ENCODE data around the gene FIZ1. TPM values are rescaled to one million over a fixed set of nuclear protein-coding genes. Genes with fewer than 3 reads are reported as not detected.

FIZ1 gene
- total RNA-seq, 1 donor from 2014 or later: 19.1 TPM

DNA sequence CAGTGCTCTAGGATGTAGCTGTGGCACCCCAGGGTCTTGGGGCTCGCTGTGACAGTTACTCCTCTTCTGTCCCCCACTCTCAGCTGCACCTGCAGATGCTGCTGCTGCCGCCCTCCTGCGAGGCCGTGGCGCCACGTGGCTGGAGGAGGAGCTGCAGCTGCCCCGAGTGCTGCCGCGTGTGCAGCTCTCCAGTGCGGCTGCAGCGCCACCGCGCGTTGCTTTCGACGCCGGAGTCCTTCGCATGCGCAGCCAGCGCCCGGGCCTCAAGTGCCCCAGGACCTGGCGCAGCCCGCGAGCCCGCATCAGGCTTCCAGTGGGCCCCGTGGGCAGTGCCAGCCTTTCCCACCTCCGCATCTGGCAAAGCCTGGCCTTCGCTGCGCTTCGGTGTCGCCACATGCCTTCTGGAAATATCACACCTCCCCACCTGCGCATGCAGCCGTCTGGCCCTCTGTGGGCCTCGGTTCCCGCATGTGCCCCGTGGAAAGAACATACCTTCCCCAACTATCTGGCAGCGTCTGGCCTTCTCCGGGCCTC, 40.8 kb upstream of the FIZ1 start:
- H3K27me3 Mint-ChIP-seq (ENCODE audit: unreplicated experiment): no peaks in the 10 kb centered on the region
- no peak for DNase-seq (ENCODE audit: extremely low spot score, unreplicated experiment)
- peak overlapping the region; percentile 94 for H3K27ac Mint-ChIP-seq (ENCODE audit: unreplicated experiment)
- peaks cover 7% of the 10 kb centered on the region for H3K36me3 Mint-ChIP-seq (ENCODE audit: unreplicated experiment)
- H3K4me3 Mint-ChIP-seq (ENCODE audit: unreplicated experiment): peak overlapping the region; percentile 82
- H3K9me3 Mint-ChIP-seq (ENCODE audit: unreplicated experiment): no peaks in the 10 kb centered on the region
- H3K4me1 Mint-ChIP-seq (ENCODE audit: unreplicated experiment): peaks cover 69% of the 10 kb centered on the region
- TF ChIP-seq, protein P1, sequence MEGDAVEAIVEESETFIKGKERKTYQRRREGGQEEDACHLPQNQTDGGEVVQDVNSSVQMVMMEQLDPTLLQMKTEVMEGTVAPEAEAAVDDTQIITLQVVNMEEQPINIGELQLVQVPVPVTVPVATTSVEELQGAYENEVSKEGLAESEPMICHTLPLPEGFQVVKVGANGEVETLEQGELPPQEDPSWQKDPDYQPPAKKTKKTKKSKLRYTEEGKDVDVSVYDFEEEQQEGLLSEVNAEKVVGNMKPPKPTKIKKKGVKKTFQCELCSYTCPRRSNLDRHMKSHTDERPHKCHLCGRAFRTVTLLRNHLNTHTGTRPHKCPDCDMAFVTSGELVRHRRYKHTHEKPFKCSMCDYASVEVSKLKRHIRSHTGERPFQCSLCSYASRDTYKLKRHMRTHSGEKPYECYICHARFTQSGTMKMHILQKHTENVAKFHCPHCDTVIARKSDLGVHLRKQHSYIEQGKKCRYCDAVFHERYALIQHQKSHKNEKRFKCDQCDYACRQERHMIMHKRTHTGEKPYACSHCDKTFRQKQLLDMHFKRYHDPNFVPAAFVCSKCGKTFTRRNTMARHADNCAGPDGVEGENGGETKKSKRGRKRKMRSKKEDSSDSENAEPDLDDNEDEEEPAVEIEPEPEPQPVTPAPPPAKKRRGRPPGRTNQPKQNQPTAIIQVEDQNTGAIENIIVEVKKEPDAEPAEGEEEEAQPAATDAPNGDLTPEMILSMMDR (IDR thresholded peaks at IDR 0.05): peak; percentile 21

DNA sequence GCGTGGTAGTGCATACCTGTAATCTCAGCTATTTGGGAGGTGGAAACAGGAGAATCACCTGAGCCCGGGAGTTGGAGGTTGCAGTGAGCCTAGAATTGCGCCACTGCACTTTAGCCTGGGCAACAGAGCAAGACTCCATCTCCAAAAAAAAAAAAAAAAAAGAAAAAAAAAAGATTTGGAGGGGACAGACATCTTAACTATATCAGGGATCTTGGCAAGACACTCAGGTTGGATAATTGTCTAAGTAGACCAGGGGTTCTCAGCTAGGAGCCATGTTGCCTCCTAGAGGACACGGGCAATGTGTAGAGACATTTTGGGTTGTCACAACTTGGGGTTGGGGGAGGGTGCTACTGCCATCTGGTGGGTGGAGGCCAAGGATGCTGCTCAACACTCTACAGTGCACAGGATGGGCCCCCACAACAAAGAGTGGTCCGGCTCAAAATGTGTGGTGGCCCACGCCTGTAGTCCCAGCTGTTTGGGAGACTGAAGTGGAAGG, 39.6 kb upstream of the FIZ1 start:
- Mint-ChIP-seq H3K4me1 (ENCODE audit: unreplicated experiment) (peaks cover 67% of the 10 kb centered on the region), H3K36me3 (ENCODE audit: unreplicated experiment) (peaks cover 10% of the 10 kb centered on the region), H3K9me3 (ENCODE audit: unreplicated experiment) (no peaks in the 10 kb centered on the region), H3K27ac (ENCODE audit: unreplicated experiment) (peak overlapping the region; percentile 71), H3K4me3 (ENCODE audit: unreplicated experiment) (peak overlapping the region; percentile 46), H3K27me3 (ENCODE audit: unreplicated experiment) (no peaks in the 10 kb centered on the region)
- DNase-seq (ENCODE audit: extremely low spot score, unreplicated experiment): no peak
- TF ChIP-seq, protein P1 (IDR thresholded peaks at IDR 0.05): peak; percentile 60

DNA sequence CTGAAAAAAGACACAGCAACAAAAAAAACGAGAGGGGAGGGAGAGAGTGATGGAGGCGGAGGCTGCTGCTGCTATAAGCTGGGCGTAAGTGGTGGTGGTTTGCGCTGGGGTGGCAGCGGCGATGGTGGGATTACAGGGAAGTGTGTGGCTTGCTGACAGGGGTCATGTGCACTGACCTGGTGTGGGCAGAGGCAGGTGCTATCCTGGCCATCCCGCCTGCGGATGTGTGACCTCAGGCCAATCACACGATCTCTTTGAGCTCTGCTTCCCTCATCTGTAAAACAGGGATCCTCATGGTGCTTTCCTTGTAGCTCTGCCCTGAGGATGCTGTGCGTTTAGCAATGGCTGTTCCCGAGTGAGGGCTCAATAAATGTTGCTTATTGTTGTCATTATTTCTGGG, 38.2 kb upstream of the FIZ1 start:
- TF ChIP-seq, protein P1 (IDR thresholded peaks at IDR 0.05): no peak
- peaks cover 10% of the 10 kb centered on the region for H3K36me3 Mint-ChIP-seq (ENCODE audit: unreplicated experiment)
- peaks cover 59% of the 10 kb centered on the region for H3K4me1 Mint-ChIP-seq (ENCODE audit: unreplicated experiment)
- H3K9me3 Mint-ChIP-seq (ENCODE audit: unreplicated experiment): no peaks in the 10 kb centered on the region
- H3K4me3 Mint-ChIP-seq (ENCODE audit: unreplicated experiment): no peak overlapping the region
- no peaks in the 10 kb centered on the region for H3K27me3 Mint-ChIP-seq (ENCODE audit: unreplicated experiment)
- H3K27ac Mint-ChIP-seq (ENCODE audit: unreplicated experiment): no peak overlapping the region
- DNase-seq (ENCODE audit: extremely low spot score, unreplicated experiment): no peak

DNA sequence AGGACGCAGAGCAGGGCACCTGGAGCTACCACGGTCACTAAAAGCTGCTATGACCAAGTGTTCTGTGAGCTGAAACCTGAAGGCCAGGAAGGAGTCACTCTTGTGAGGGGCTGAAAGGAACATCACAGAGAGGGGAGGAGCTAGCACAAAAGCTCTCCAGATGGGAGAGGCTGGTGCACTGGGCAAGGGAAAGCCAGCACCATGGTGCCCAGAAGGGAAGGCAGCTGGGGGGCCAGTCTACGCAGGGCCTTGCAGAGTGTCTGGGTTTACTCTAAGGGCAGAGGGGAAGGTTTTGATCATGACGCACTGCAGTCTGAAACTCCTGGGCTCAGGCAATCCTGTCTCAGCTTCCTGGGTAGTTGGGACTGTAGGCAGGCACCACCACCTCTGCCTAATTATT, 37.4 kb upstream of the FIZ1 start:
- TF ChIP-seq, protein P1 (IDR thresholded peaks at IDR 0.05): no peak
- Mint-ChIP-seq H3K36me3 (ENCODE audit: unreplicated experiment) (peaks cover 10% of the 10 kb centered on the region), H3K4me1 (ENCODE audit: unreplicated experiment) (peaks cover 58% of the 10 kb centered on the region), H3K27me3 (ENCODE audit: unreplicated experiment) (no peaks in the 10 kb centered on the region), H3K4me3 (ENCODE audit: unreplicated experiment) (peak overlapping the region; percentile 100), H3K27ac (ENCODE audit: unreplicated experiment) (peak overlapping the region; percentile 99), H3K9me3 (ENCODE audit: unreplicated experiment) (no peaks in the 10 kb centered on the region)
- DNase-seq (ENCODE audit: extremely low spot score, unreplicated experiment): no peak

DNA sequence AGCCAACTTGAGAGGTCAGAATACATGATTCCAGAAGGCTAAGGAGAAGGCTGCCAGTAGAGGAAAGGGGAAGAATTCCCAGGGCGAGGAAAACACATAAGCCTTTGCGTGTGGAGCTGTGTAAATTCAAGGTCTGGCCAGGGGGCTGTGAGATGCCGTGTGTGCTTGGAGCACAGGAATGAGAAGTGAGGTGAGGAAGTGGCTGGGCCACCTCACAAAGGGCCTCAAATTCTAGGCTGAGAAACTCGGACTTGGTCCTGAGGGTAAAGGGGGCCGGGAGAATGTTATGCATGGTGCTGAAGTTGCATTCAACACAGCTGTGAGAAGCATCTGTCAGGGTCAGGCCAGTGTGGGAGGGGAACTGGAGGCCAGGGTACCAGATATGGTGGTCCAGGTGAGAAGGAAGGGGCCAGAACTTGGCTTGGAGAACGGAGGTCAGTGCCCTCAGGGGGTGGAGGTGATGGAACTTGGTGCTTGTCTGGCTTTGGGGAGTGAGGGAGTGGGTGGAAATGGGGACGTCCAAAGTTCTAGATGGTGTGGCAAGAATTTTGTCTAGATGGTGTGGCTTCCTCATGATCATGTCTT, 36.6 kb upstream of the FIZ1 start:
- no peaks in the 10 kb centered on the region for H3K9me3 Mint-ChIP-seq (ENCODE audit: unreplicated experiment)
- H3K27me3 Mint-ChIP-seq (ENCODE audit: unreplicated experiment): no peaks in the 10 kb centered on the region
- H3K27ac Mint-ChIP-seq (ENCODE audit: unreplicated experiment): peak overlapping the region; percentile 99
- TF ChIP-seq, protein P1 (IDR thresholded peaks at IDR 0.05): no peak
- H3K4me1 Mint-ChIP-seq (ENCODE audit: unreplicated experiment): peaks cover 55% of the 10 kb centered on the region
- H3K4me3 Mint-ChIP-seq (ENCODE audit: unreplicated experiment): peak overlapping the region; percentile 100
- DNase-seq (ENCODE audit: extremely low spot score, unreplicated experiment): no peak
- H3K36me3 Mint-ChIP-seq (ENCODE audit: unreplicated experiment): peaks cover 10% of the 10 kb centered on the region
